Measurements from ENCODE around the gene SH3BP1. TPM values are rescaled to one million over a fixed set of nuclear protein-coding genes. Genes with fewer than 3 reads are reported as not detected.

SH3BP1 gene
- total RNA-seq, 1 experiment from 2014 or later = 60.5 TPM

DNA sequence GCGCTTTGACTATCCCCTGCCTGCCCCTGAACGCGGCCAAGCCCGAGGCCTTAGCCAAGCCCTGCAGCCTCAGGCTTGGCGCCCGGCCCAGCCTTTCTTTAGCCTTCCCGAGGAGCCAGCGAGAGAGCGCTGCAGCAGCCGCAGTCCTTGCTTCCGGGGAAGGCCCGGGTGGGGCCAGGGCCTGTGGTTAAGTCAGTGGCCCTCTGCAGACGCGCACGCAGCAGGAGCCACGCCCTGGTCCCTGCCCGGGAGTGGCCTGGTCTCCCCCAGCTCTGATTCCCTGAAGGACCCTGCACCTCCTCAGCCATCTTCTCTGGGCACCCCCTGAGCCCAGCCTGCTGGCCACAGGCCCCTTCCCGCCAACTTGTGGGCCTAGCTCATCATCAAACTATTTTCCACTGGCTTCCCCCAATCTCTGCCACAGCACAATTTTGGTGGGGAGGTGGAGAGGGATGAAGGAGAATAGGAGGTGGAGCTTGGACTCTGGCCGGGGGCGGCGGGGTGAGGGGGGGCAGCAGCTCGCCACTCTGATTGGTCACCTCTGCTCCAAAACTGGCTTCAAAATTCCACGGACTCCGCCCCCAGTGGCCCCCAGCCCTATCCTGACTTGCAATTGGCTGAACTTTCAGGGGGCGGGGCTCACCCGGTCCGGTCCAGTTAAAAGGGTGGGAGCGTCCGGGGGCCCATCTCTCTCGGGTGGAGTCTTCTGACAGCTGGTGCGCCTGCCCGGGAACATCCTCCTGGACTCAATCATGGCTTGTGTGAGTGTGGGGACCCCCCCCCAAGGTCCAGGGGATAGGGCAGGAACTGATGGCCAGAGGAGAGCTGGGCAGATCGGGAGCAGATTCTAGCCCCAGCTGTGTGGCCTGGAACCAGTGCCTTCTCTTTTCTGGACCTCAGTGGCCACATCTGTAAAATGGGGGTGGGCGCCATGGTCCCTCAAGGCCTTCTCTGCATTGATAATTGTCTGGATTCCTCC is 35.8 kb downstream of the SH3BP1 start, which contains the start of gene LGALS1:
Gene LGALS1, plus strand, starts transcription at position 686 of the 979 bp plus-strand sequence. Its CDS starts 67 bp downstream, at position 753.
- H3K9me3 ChIP-seq (ENCODE audit: insufficient read depth, low read depth) = no peaks in the 10 kb centered on the region
- ChIA-PET CTCF (interaction anchor here (0.6 to 1.5 kb wide), 4 partner anchors 32 to 177 kb away, joined by 3 to 17 read pairs (median 4); no protein-coding TSS in a partner anchor), POLR2A (ENCODE audit: unreplicated experiment) (interaction anchor here (0.5 to 0.9 kb wide), 14 partner anchors 9 to 1534 kb away, joined by 3 to 51 read pairs (median 5); partner anchors contain the start of genes ANKRD54, EIF3L and GGA1)
- BruUV-seq (replicated peaks) = no TSS peak
- peak within 1 kb of the TSS; percentile 56 for H3K4me3 ChIP-seq
- no peaks in the 10 kb centered on the region for H4K20me1 ChIP-seq (ENCODE audit: insufficient read depth)
- TF ChIP-seq EZH2 (IDR thresholded peaks at IDR 0.05; ENCODE audit: low read depth) = no peak
- TF ChIP-seq, protein P1, sequence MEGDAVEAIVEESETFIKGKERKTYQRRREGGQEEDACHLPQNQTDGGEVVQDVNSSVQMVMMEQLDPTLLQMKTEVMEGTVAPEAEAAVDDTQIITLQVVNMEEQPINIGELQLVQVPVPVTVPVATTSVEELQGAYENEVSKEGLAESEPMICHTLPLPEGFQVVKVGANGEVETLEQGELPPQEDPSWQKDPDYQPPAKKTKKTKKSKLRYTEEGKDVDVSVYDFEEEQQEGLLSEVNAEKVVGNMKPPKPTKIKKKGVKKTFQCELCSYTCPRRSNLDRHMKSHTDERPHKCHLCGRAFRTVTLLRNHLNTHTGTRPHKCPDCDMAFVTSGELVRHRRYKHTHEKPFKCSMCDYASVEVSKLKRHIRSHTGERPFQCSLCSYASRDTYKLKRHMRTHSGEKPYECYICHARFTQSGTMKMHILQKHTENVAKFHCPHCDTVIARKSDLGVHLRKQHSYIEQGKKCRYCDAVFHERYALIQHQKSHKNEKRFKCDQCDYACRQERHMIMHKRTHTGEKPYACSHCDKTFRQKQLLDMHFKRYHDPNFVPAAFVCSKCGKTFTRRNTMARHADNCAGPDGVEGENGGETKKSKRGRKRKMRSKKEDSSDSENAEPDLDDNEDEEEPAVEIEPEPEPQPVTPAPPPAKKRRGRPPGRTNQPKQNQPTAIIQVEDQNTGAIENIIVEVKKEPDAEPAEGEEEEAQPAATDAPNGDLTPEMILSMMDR (conservative IDR thresholded peaks at IDR 0.05) = no peak
- H3K79me2 ChIP-seq (ENCODE audit: low read depth) = no peaks in the 10 kb centered on the region
- H3K9me2 ChIP-seq (ENCODE audit: insufficient read depth) = no peaks in the 10 kb centered on the region
- peak within 1 kb of the TSS; percentile 69 for H3K27ac ChIP-seq
- H3K4me2 ChIP-seq = peak within 1 kb of the TSS; percentile 88
- DNase-seq = peak; percentile 93 to 97
- no peaks in the 10 kb centered on the region for H3K36me3 ChIP-seq (ENCODE audit: low read depth)
- peaks cover 46% of the 10 kb centered on the region for H3K4me1 ChIP-seq (replicated peaks; ENCODE audit: insufficient read depth)
- peak within 1 kb of the TSS; percentile 49; the same call in 1 of the 2 replicates for H2AFZ ChIP-seq
- intact Hi-C loops (cut with micrococcal nuclease; ENCODE audit: unreplicated experiment) = loop anchor here (10.0 kb wide), 1 partner anchor 130 kb away; no protein-coding TSS in a partner anchor
- no peaks in the 10 kb centered on the region for H3K27me3 ChIP-seq (ENCODE audit: insufficient read depth, low read depth)
- H3F3A ChIP-seq (ENCODE audit: insufficient read depth, low read depth) = peaks cover 43% of the 10 kb centered on the region

DNA sequence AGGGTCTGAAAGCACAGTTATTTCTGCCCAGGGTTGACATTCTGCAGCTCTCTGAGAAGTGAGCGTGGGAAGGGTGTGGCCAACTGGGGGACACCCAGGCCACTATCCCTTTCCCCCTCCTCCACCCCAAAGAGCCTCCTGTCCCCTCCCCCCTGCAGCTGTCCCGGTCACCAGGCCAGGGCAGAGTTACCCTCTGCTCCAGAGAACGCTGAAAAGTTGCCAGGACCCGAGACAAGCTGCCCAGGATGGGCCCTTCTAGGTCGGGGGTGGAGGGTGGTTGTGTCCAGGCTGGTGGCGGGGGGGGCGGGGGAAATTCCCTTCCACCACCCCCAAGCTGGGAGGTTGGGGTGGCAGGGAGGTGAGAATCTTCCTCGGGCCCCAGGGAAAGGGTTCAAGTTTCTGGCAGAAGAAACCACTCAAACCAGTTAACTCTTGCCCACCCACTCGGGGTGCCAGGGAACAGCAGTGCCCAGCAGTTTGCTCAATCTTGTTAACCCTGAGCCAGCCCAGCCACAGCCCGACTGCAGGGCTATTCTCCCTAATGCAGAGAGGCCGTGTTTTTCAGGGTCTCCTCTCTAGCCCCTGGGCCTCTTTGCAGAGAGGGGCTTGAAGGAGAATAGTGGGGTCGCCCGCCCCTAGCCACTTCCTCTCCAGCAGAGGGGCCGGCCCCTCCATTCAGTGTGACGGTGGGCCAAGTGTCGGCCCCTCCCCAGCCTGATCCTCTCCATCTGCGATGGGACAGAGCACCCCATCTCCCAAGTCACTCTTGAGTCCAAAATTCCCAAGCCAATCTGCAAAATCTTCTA is 36.7 kb downstream of the SH3BP1 start:
- CTCF ChIA-PET = interaction anchor here (0.6 to 1.5 kb wide), 3 partner anchors 33 to 176 kb away, joined by 3 to 17 read pairs (median 4); no protein-coding TSS in a partner anchor
- TF ChIP-seq, protein P1 (conservative IDR thresholded peaks at IDR 0.05) = no peak
- TF ChIP-seq EZH2 (IDR thresholded peaks at IDR 0.05; ENCODE audit: low read depth) = no peak
- no peaks in the 10 kb centered on the region for H4K20me1 ChIP-seq (ENCODE audit: insufficient read depth)

More for the DNA sequence above, 36.7 kb downstream of the SH3BP1 start:
- Histone ChIP-seq H3K4me1 (replicated peaks; ENCODE audit: insufficient read depth) (peaks cover 48% of the 10 kb centered on the region), H3K27ac (peak overlapping the region; percentile 69), H2AFZ (peak overlapping the region; percentile 49; the same call in 1 of the 2 replicates), H3K4me2 (peak overlapping the region; percentile 88), H3K9me3 (ENCODE audit: insufficient read depth, low read depth) (no peaks in the 10 kb centered on the region), H3K27me3 (ENCODE audit: insufficient read depth, low read depth) (no peaks in the 10 kb centered on the region), H3K36me3 (ENCODE audit: low read depth) (no peaks in the 10 kb centered on the region), H3K79me2 (ENCODE audit: low read depth) (no peaks in the 10 kb centered on the region), H3F3A (ENCODE audit: insufficient read depth, low read depth) (peaks cover 47% of the 10 kb centered on the region), H3K4me3 (peak overlapping the region; percentile 56), H3K9me2 (ENCODE audit: insufficient read depth) (no peaks in the 10 kb centered on the region)
- DNase-seq = peak; percentile 71 to 76
- POLR2A ChIA-PET (ENCODE audit: unreplicated experiment) = interaction anchor here (0.6 to 1.0 kb wide), 5 partner anchors 10 to 77 kb away, joined by 3 to 24 read pairs (median 5); partner anchors contain the start of gene NOL12
- intact Hi-C loops (cut with micrococcal nuclease; ENCODE audit: unreplicated experiment) = loop anchor here (10.0 kb wide), 1 partner anchor 131 kb away; no protein-coding TSS in a partner anchor
- BruUV-seq (replicated peaks) = TSS peak; percentile 58

All from PC-9 (cell line).